BJ (cell line): Measurements from ENCODE around the gene KIRREL3. TPM values are rescaled to one million over a fixed set of nuclear protein-coding genes. Genes with fewer than 3 reads are reported as not detected.

Experiments used
- CTCF ChIA-PET: fragments of 350-600 bp; formaldehyde crosslinking; extraction: SDS; loops from one replicate; lab custom pipeline; 2021; ENCODE audit warnings: antibody characterized with exemption, inconsistent platforms; lab: Yijun Ruan, JAX
- POLR2A ChIA-PET: fragments of 300-600 bp; sonication (Branson Sonifier 250); formaldehyde crosslinking; extraction: SDS; loops from one replicate; lab custom pipeline; 2021; ENCODE audit warnings: antibody characterized with exemption; lab: Charles Lee
- DNase-seq: peaks from one replicate; pipeline ENCODE4 v3.0.0-alpha.2; 2011; ENCODE audit warnings: low read depth
- H3K27me3 ChIP-seq: 2 replicates; pipeline ENCODE4 v1.6.0; 2011; ENCODE audit warnings: low read length; ENCODE audit not compliant: control insufficient read depth, insufficient read depth
- H3K36me3 ChIP-seq: 2 replicates; pipeline ENCODE4 v1.5.1; 2011; ENCODE audit warnings: low read length; ENCODE audit not compliant: control insufficient read depth, insufficient read depth
- H3K4me3 ChIP-seq: 2 replicates; pipeline ENCODE4 v1.5.1; 2011; ENCODE audit warnings: low read depth, mild to moderate bottlenecking, control low read depth, low read length
- CTCF ChIP-seq: IDR thresholded peaks from 2 replicates; pipeline ENCODE4 v1.5.1; 2011; ENCODE audit warnings: low read depth, mild to moderate bottlenecking, control low read depth, inconsistent platforms, low read length, moderate library complexity; ENCODE audit not compliant: insufficient read depth
- polyA plus RNA-seq: library from polyadenylated mRNA; depleted of rRNA; stranded (reverse); fragments of >200 nt; gene quantifications from 2 replicates; pipeline ENCODE4 v1.2.3, GENCODE V29; 2011

KIRREL3 gene
- polyA plus RNA-seq, 1 experiment: 19.6 TPM

DNA sequence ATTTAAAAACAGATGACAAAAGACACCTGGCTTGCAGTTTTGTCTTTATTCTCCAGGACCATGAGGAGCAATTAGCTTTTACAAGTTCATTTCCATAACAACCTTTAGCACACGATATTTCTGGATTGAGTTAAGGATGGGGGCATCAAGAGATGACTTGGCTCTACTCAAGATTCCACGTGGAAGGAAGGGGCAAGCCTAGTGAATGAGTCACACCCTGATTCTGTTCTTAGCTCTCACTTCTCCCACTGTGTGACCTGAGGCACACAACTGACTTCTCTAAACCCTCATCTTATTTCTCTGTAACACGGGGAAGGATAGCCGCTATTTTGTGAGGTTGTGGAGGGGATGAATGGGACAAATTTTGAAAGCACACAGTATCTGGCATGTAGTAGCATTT is 185.5 kb downstream of the KIRREL3 start:
- Histone ChIP-seq H3K4me3 (no peak overlapping the region), H3K36me3 (no peaks in the 10 kb centered on the region), H3K27me3 (no peaks in the 10 kb centered on the region)
- no peak for DNase-seq
- ChIA-PET CTCF (interaction anchor here (0.8 to 1.6 kb wide), 3 partner anchors 11 to 71 kb away, joined by 3 to 4 read pairs (median 3); no protein-coding TSS in a partner anchor), POLR2A (interaction anchor here (0.6 kb wide), 1 partner anchor 61 kb away, joined by 3 read pairs; no protein-coding TSS in a partner anchor)
- no peak for TF ChIP-seq CTCF

DNA sequence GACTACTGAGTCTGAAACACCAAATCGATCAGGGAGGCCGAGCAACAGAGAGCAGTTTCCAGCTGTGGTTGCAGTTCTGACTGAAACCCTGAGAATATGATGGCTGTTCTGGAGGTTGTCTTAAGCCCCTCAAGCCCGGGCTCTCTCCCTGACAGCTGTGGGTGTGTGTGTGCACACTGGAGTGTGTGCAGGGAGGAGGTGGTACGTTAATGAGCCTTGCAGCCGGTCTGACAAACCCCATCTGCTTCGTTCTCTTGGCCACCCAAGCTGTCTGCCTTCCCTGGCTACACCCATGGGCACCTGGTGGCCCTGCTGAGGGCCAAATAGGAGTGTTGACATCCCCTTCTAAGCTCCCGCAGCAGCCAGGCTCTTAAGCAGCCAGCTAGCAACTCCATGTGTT is 189.8 kb downstream of the KIRREL3 start:
- POLR2A ChIA-PET: no interaction called here
- CTCF ChIA-PET: interaction anchor here (0.9 kb wide), 1 partner anchor 18 kb away, joined by 5 read pairs; no protein-coding TSS in a partner anchor
- Histone ChIP-seq H3K4me3 (no peak overlapping the region), H3K36me3 (no peaks in the 10 kb centered on the region), H3K27me3 (no peaks in the 10 kb centered on the region)
- no peak for DNase-seq
- no peak for TF ChIP-seq CTCF

DNA sequence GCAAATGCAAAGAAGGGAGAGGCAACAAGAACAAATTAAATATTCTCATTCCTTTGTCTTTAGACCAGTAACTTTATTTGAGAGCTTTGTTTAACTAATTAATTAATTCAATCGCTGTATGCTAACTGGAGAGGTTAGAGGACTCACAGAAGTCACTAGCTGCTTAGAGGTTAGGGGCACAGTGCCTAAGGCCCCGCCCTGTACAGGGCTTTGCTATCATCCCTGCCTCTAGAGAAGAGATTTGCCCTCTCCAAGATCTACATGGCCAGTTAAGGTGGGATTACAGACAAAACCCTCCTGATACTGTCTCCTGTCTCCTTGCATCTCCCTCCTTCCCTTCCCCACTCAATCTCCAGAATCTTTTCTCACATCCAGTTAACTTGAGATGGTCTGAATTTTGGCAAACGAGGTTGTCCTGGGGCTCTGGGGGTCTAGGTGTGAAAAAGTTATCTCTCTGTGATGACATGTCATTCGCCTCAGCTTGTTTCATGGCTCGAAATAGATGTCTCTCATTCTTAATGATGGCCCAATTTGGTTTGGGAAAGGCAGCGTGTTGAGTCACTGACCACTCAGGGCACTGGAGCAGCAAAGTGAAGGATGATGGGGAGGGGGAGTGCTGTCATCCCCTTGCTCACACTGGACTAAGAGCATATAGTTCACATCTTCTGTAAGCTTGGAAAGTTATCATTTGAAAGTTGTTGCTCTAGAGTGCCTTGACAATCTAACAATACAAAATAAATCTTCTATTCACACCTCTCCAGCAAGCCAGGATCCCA is 190.9 kb downstream of the KIRREL3 start:
- H3K4me3 ChIP-seq: no peak overlapping the region
- DNase-seq: no peak
- H3K36me3 ChIP-seq: no peaks in the 10 kb centered on the region
- ChIA-PET CTCF (interaction anchor here (0.7 to 0.9 kb wide), 2 partner anchors 17 to 181 kb away, joined by 5 read pairs; no protein-coding TSS in a partner anchor), POLR2A (no interaction called here)
- H3K27me3 ChIP-seq: no peaks in the 10 kb centered on the region
- no peak for TF ChIP-seq CTCF

DNA sequence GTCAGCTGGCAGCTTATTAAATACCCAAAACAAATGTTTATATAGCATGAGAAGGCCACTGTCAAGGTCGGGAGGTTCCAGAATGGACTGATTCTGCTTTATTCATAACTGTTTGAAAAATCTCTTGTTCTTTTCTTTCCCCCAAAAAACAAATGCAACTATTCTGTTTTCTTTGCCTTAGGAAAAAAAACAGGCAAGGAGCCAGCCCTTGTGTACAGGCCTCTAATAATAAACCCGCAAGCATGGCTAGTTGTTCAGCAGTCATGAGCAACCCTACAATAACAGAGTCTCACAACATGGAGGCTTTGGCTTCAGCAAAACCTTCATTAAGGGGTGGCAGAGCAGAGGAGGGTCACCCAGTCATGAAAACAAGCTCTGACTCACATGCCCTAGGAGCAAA is 191.7 kb downstream of the KIRREL3 start:
- POLR2A ChIA-PET: interaction anchor here (0.6 kb wide), 1 partner anchor 162 kb away, joined by 3 read pairs; no protein-coding TSS in a partner anchor
- DNase-seq: no peak
- Histone ChIP-seq H3K36me3 (no peaks in the 10 kb centered on the region), H3K27me3 (no peaks in the 10 kb centered on the region), H3K4me3 (no peak overlapping the region)
- CTCF ChIA-PET: no interaction called here
- no peak for TF ChIP-seq CTCF

DNA sequence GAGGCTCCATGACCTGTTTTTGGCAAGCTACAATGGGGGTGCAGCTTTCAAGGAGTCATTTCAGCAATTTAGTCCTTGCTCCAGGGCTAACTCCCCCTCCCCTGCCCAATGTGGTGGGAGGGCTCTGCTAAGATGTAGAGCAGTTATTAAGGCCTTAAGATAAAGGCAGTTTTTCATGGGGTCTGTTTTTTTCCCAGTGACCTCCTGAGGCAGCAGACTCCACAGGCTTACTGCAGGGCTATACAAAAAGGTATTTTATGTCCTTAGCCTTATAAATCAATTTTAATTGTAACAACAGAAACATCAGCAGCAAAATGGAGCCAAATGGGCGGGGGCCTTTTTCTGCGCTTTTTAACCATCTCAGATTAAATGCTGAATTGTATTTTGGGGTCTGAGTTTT is 192.3 kb downstream of the KIRREL3 start:
- DNase-seq: no peak
- Histone ChIP-seq H3K36me3 (no peaks in the 10 kb centered on the region), H3K4me3 (no peak overlapping the region), H3K27me3 (no peaks in the 10 kb centered on the region)
- CTCF ChIA-PET: no interaction called here
- POLR2A ChIA-PET: no interaction called here
- TF ChIP-seq CTCF: no peak
